PC-3 (cell line): ENCODE data around the gene GALK2. TPM values are rescaled to one million over a fixed set of nuclear protein-coding genes. Genes with fewer than 3 reads are reported as not detected.

Experiments
- ATAC-seq: fragments of 200-7000 bp; cut with Tn5 transposase; 2 replicates; pipeline ENCODE4 v1.9.1; 2020; ENCODE audit warnings: mild to moderate bottlenecking, moderate library complexity
- BruUV-seq: library from RNA; stranded (reverse); fragments of 400-500 nt; replicated peaks from 2 replicates; lab custom pipeline; 2021; lab: Mats Ljungman, UMichigan
- CTCF ChIA-PET: fragments of 300-600 bp; sonication (Branson Sonifier 250); formaldehyde crosslinking; loops from one replicate; lab custom pipeline; 2022; ENCODE audit warnings: antibody characterized with exemption; lab: Charles Lee
- POLR2A ChIA-PET: fragments of 300-600 bp; sonication (Branson Sonifier 250); formaldehyde crosslinking; loops from one replicate; lab custom pipeline; 2022; ENCODE audit warnings: antibody characterized with exemption; ENCODE audit not compliant: unreplicated experiment; lab: Charles Lee
- DNase-seq: peaks from one replicate; pipeline ENCODE4 v3.0.0-alpha.2; 2015
- H2AFZ ChIP-seq: fragments of 300-600 bp; sonication (generic); 2 replicates; pipeline ENCODE4 v1.6.0; 2016; ENCODE audit warnings: antibody characterized with exemption, low read length
- H3F3A ChIP-seq: fragments of 300-600 bp; sonication (generic); one replicate; pipeline ENCODE4 v1.6.0; 2017; ENCODE audit warnings: antibody characterized with exemption, low read length, control low read depth, mild to moderate bottlenecking; ENCODE audit not compliant: unreplicated experiment
- H3K27ac ChIP-seq: fragments of 300-600 bp; sonication (generic); 2 replicates; pipeline ENCODE4 v1.5.1; 2016; ENCODE audit warnings: mild to moderate bottlenecking, low read length
- H3K27me3 ChIP-seq: fragments of 300-600 bp; sonication (generic); 2 replicates; pipeline ENCODE4 v1.6.1; 2016; ENCODE audit warnings: low read length, mixed read lengths
- H3K36me3 ChIP-seq: fragments of 300-600 bp; sonication (generic); 2 replicates; pipeline ENCODE4 v1.6.1; 2016; ENCODE audit warnings: low read depth, mixed run types, low read length, mixed read lengths
- H3K4me1 ChIP-seq: fragments of 300-600 bp; sonication (generic); 2 replicates; pipeline ENCODE4 v1.5.1; 2016; ENCODE audit warnings: low read length; ENCODE audit not compliant: insufficient read depth
- H3K4me2 ChIP-seq: fragments of 300-600 bp; sonication (generic); 2 replicates; pipeline ENCODE4 v1.6.0; 2016; ENCODE audit warnings: low read length
- H3K4me3 ChIP-seq: fragments of 300-600 bp; sonication (generic); 2 replicates; pipeline ENCODE4 v1.5.1; 2016; ENCODE audit warnings: mild to moderate bottlenecking, low read length, mixed read lengths
- H3K79me2 ChIP-seq: fragments of 300-600 bp; sonication (generic); 2 replicates; pipeline ENCODE4 v1.6.1; 2017; ENCODE audit warnings: low read length, mixed read lengths
- H3K9ac ChIP-seq: fragments of 300-600 bp; sonication (generic); 2 replicates; pipeline ENCODE4 v1.6.0; 2016; ENCODE audit warnings: mild to moderate bottlenecking, low read length
- H3K9me2 ChIP-seq: fragments of 300-600 bp; sonication (generic); replicated peaks from 2 replicates; pipeline ENCODE4 v1.6.1; 2016; ENCODE audit warnings: mixed run types, low read length, mixed read lengths
- H3K9me3 ChIP-seq: fragments of 300-600 bp; sonication (generic); 2 replicates; pipeline ENCODE4 v1.6.1; 2016; ENCODE audit warnings: low read length, mixed read lengths
- H4K20me1 ChIP-seq: fragments of 300-600 bp; sonication (generic); 2 replicates; pipeline ENCODE4 v1.6.1; 2016; ENCODE audit warnings: low read length, mixed read lengths
- CTCF ChIP-seq: fragments of 300-600 bp; sonication (generic); conservative IDR thresholded peaks from 2 replicates; pipeline ENCODE4 v1.5.1; 2017; ENCODE audit warnings: antibody characterized with exemption, low read depth, mild to moderate bottlenecking, low read length
- EZH2 ChIP-seq: fragments of 300-600 bp; sonication (generic); IDR thresholded peaks from one replicate; pipeline ENCODE4 v1.6.1; 2017; ENCODE audit warnings: antibody characterized with exemption, mild to moderate bottlenecking, low read length; ENCODE audit not compliant: unreplicated experiment
- EZH2phosphoT487 ChIP-seq: fragments of 300-600 bp; sonication (generic); IDR thresholded peaks from 2 replicates; pipeline ENCODE4 v1.6.1; 2018; ENCODE audit warnings: mild to moderate bottlenecking, antibody characterized with exemption, low read length, borderline replicate concordance
- intact Hi-C: fragments of 100-400 bp; cut with micrococcal nuclease; formaldehyde crosslinking; loops from 2 replicates; pipeline ENCODE4 v1.9.0; 2023
- total RNA-seq: library from RNA; depleted of rRNA; stranded (reverse); fragments of >200 nt; gene quantifications from 2 replicates; pipeline ENCODE4 v1.2.3, GENCODE V29; 2014

Gene GALK2
- total RNA-seq, 1 experiment from 2014 or later, result 27.2 TPM

GRCh38 chr15:49303003-49303402, 133.0 kb downstream of the GALK2 start:
- H4K20me1 ChIP-seq, result no peaks in the 10 kb centered on the region
- peaks cover 9% of the 10 kb centered on the region; the same call in 1 of the 2 replicates for H3K4me1 ChIP-seq
- ChIA-PET CTCF (no interaction called here), POLR2A (no interaction called here)
- H2AFZ ChIP-seq, result no peak overlapping the region
- intact Hi-C loops, result no loop called here
- no peaks in the 10 kb centered on the region for H3K9me2 ChIP-seq
- no peak overlapping the region for H3K4me2 ChIP-seq
- peaks cover 3% of the 10 kb centered on the region; the same call in 1 of the 2 replicates for H3K36me3 ChIP-seq
- TF ChIP-seq EZH2phosphoT487, result no peak
- no peak for TF ChIP-seq EZH2
- no peak overlapping the region for H3K9ac ChIP-seq
- no peak overlapping the region for H3K27ac ChIP-seq
- BruUV-seq, result no TSS peak
- no peak overlapping the region for H3K4me3 ChIP-seq
- no peaks in the 10 kb centered on the region for H3K9me3 ChIP-seq
- ATAC-seq (no peak), DNase-seq (no peak)
- no peaks in the 10 kb centered on the region for H3K79me2 ChIP-seq
- no peaks in the 10 kb centered on the region for H3K27me3 ChIP-seq
- H3F3A ChIP-seq, result no peaks in the 10 kb centered on the region

GRCh38 chr15:49306551-49306950, 136.5 kb downstream of the GALK2 start:
- ATAC-seq (no peak), DNase-seq (no peak)
- H3K79me2 ChIP-seq, result no peaks in the 10 kb centered on the region
- no peaks in the 10 kb centered on the region for H4K20me1 ChIP-seq
- intact Hi-C loops, result no loop called here
- H3K4me2 ChIP-seq, result no peak overlapping the region
- H3K9me3 ChIP-seq, result no peaks in the 10 kb centered on the region
- no peak for TF ChIP-seq EZH2phosphoT487
- TF ChIP-seq CTCF, result no peak
- no peak for TF ChIP-seq EZH2
- ChIA-PET POLR2A (no interaction called here), CTCF (no interaction called here)
- peaks cover 3% of the 10 kb centered on the region; the same call in 1 of the 2 replicates for H3K36me3 ChIP-seq
- H2AFZ ChIP-seq, result no peak overlapping the region
- H3K9ac ChIP-seq, result no peak overlapping the region
- peaks cover 2% of the 10 kb centered on the region; the same call in 1 of the 2 replicates for H3K4me1 ChIP-seq
- H3F3A ChIP-seq, result no peaks in the 10 kb centered on the region
- H3K9me2 ChIP-seq, result no peaks in the 10 kb centered on the region
- H3K4me3 ChIP-seq, result no peak overlapping the region
- BruUV-seq, result no TSS peak
- no peaks in the 10 kb centered on the region for H3K27me3 ChIP-seq
- H3K27ac ChIP-seq, result no peak overlapping the region

GRCh38 chr15:49308686-49309085, 138.6 kb downstream of the GALK2 start:
- Histone ChIP-seq H3K9me2 (no peaks in the 10 kb centered on the region), H3K36me3 (peaks cover 3% of the 10 kb centered on the region; the same call in 1 of the 2 replicates), H3K9me3 (no peaks in the 10 kb centered on the region), H3K27me3 (no peaks in the 10 kb centered on the region), H3K27ac (no peak overlapping the region), H3K4me2 (no peak overlapping the region), H4K20me1 (no peaks in the 10 kb centered on the region), H3K4me1 (no peaks in the 10 kb centered on the region), H3K79me2 (no peaks in the 10 kb centered on the region), H3K9ac (no peak overlapping the region), H3K4me3 (no peak overlapping the region), H3F3A (no peaks in the 10 kb centered on the region), H2AFZ (no peak overlapping the region)
- CTCF ChIA-PET, result no interaction called here
- no peak for DNase-seq
- BruUV-seq, result no TSS peak
- intact Hi-C loops, result no loop called here
- TF ChIP-seq EZH2phosphoT487 (no peak), CTCF (no peak), EZH2 (no peak)
- POLR2A ChIA-PET, result no interaction called here
- no peak for ATAC-seq
